Measurements from ENCODE around the gene MOK.

DNA sequence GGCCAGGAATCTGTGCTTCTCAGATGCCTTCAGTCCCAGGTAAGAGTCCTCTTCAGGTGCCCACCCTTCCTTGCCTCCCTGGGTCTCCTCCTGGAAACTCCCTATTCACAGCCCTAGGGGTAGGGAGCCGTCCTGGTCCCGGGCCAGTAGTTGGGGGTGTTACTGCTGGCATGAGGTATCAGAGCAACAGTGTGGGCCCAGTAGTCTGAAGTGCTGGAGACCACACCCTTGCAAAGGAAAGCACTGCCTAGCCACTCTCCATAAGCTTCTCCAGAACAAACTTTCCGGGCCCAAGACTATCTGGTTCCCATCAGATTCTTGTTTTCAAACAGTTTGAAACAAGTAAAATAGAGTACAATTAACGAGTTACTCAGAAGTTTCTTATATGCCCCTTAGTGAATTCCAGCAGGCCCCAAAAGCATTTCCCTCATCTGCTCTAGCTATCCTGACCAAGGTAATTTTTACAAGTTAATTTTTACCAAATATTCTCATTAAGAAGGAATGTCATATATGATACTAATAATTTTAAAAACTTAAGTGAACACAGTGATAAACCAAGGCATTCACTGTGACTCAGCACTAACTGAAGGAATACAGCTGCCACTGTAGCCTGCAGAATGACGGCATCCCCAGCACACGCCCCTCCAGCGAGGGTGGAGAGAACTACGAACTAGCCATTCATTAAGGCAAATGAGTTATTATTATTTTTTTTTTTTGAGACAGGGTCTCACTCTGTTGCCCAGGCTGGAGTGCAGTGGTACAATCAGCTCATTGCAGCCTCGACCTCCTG is 49.4 kb downstream of the MOK start:
- TF ChIP-seq, protein P1, sequence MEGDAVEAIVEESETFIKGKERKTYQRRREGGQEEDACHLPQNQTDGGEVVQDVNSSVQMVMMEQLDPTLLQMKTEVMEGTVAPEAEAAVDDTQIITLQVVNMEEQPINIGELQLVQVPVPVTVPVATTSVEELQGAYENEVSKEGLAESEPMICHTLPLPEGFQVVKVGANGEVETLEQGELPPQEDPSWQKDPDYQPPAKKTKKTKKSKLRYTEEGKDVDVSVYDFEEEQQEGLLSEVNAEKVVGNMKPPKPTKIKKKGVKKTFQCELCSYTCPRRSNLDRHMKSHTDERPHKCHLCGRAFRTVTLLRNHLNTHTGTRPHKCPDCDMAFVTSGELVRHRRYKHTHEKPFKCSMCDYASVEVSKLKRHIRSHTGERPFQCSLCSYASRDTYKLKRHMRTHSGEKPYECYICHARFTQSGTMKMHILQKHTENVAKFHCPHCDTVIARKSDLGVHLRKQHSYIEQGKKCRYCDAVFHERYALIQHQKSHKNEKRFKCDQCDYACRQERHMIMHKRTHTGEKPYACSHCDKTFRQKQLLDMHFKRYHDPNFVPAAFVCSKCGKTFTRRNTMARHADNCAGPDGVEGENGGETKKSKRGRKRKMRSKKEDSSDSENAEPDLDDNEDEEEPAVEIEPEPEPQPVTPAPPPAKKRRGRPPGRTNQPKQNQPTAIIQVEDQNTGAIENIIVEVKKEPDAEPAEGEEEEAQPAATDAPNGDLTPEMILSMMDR (IDR thresholded peaks at IDR 0.05): no peak
- TF ChIP-seq POLR2AphosphoS5 (IDR thresholded peaks at IDR 0.05; ENCODE audit: insufficient read depth in 1 of 2, low read depth in 1 of 2): no peak

Measured in vagina (tissue), 2 donors.